Measurements from ENCODE around the gene WDR18.

WDR18 gene

DNA sequence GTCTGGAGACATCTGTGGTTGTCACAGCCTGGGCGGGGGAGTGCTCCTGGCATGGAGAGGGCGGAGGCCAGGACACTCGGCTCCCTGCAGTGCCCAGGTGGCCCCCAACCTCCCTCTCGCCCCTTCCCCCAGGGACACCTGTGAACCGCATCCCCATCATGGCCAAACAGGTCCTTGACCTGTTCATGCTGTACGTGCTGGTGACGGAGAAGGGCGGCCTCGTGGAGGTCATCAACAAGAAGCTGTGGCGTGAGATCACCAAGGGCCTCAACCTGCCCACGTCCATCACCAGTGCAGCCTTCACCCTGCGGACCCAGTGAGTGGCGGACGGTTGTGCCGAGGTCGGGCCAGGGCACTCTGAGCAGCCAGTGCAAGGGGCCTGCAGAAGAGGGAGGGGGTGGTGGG, 20.0 kb upstream of the WDR18 start:
- no peak for DNase-seq (ENCODE audit: low read depth, low spot score)

DNA sequence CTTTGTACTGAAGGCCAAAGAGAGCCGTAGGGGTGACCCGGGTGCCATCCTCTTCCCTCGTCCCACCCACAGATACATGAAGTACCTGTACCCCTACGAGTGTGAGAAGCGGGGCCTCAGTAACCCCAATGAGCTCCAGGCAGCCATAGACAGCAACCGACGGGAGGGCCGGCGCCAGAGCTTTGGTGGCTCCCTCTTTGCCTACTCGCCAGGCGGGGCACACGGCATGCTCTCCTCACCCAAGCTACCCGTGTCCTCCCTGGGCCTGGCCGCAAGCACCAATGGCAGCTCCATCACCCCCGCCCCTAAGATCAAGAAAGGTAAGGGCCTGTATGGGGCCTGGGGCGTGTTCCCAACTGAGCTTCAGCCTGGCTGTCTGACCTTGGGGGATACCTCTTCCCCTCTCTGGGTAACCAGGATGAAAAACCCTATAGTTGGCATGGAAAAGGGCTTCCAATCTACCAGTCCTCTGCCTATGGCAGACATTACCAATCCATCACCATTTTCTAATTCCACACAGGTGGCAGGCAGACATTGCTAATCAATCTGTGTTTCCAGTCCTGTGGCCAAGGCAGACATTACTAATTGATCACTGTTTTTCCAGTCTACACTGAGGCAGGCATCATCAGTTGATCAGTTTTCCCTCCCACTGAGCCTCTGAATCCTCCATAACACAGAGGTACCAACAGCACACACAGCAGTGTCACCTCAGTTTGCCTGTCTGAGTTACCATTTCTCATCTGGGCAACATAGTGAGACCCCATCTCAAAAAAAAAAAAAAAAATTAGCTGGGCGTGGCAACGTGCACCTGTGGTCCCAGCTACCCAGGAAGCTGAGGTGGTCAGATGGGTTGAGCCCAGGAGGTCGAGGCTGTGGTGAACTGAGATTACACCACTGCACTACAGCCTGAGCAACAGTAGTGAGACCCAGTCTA, 19.1 kb upstream of the WDR18 start:
- DNase-seq (ENCODE audit: low read depth, low spot score), result no peak

DNA sequence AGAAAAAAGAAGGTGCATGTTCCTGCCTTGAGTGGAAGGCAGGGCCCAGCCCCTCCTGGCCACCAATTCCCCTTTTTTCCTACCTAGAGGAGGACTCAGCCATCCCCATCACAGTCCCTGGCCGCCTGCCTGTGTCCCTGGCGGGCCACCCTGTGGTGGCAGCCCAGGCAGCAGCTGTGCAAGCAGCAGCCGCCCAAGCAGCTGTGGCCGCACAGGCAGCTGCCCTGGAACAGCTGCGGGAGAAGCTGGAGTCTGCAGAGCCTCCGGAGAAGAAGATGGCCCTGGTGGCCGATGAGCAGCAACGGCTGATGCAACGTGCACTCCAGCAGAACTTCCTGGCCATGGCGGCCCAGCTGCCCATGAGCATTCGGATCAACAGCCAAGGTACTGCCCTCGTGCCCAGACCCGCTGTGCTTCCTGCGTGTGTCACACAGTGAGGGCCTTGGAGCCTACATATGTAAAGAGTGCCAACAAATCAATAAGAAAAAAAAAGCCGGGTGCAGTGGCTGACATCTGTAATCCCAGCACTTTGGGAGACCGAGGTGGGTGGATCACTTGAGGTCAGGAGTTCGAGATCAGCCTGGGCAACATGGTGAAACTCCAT, 17.6 kb upstream of the WDR18 start:
- DNase-seq (ENCODE audit: low read depth, low spot score), result no peak

- DNase-seq (ENCODE audit: low read depth, low spot score), result no peak
Observed at GRCh38 chr19:970695-971094, 13.4 kb upstream of the WDR18 start.

GRCh38 chr19:971795-972194, 12.3 kb upstream of the WDR18 start:
- no peak for DNase-seq (ENCODE audit: low read depth, low spot score)

- DNase-seq (ENCODE audit: low read depth, low spot score), result no peak
Observed at GRCh38 chr19:972281-972680, 11.9 kb upstream of the WDR18 start.

DNA sequence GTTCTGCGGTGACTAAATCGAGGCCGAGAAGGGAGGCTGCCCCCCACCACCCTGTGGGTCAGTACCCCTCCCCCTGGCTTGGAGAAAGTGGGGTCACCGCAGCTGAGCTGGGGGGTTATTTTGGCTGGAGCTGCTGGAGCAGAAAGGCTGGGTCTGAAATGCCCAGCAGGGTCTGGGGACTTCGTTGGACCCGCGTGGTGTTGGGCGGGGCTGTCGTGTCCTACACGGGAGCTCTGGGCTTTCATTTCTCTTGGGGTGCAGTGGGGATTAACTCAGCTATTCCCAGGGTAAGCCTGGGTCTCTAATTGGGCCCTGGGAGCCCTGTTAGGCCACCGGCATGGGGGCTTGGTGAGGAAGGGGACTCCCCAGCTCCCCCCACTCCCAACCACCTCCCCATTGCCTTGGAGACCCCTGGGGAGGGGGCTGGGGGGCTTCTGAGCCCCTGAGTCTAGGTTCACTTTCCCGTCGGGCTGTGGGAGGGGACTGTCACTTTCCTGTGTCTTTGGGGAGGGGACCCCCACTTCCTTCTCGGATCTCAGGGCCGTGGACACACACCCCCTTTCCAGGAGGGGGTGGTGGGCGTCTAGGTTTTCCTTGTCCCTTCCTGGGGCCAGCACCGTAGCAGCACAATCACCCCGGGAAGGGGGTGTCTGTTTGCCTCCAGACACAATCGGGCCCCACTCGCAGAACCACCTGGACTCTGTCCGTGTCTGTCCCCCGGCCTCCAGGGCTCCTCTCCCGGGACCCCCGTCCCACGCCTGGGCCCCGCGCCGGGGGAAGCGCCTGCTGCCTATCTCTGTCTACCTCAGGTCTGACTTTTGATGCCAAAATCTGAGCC, 10.2 kb upstream of the WDR18 start:
- no peak for DNase-seq (ENCODE audit: low read depth, low spot score)

- no peak for DNase-seq (ENCODE audit: low read depth, low spot score)
Observed at GRCh38 chr19:974564-975257, 9.4 kb upstream of the WDR18 start.

GRCh38 chr19:976476-976875, 7.7 kb upstream of the WDR18 start:
- DNase-seq (ENCODE audit: low read depth, low spot score), result no peak

DNA sequence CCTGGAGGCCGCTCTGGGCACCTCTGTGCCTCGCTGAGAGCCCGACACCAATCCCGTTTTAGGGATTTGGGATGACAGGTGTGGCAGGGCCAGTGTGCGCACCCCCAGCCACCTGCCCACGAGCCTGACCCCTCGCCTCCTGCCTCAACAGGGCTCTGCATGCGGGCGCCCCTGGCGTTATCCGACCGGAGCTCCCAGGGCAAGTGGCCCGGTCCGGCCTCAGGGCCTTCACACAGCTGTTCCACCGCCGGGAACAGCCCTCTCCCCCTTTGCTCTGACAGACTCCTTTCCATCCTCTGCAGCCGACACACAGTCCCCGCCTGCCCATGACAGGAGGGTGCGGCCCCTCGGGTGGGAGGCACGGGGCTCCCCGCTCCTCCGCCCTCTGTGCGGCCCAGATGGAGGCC, 7.1 kb upstream of the WDR18 start:
- no peak for DNase-seq (ENCODE audit: low read depth, low spot score)

- DNase-seq (ENCODE audit: low read depth, low spot score), result no peak
Observed at GRCh38 chr19:979318-979741, 4.8 kb upstream of the WDR18 start.

- no peak for DNase-seq (ENCODE audit: low read depth, low spot score)
Observed at GRCh38 chr19:980133-980998, 3.8 kb upstream of the WDR18 start.

GRCh38 chr19:982567-983170, 1.5 kb upstream of the WDR18 start:
- DNase-seq (ENCODE audit: low read depth, low spot score), result no peak

GRCh38 chr19:986083-986482, 1.9 kb downstream of the WDR18 start:
- DNase-seq (ENCODE audit: low read depth, low spot score), result no peak

- no peak for DNase-seq (ENCODE audit: low read depth, low spot score)
Observed at GRCh38 chr19:988081-988480, 3.9 kb downstream of the WDR18 start.

- DNase-seq (ENCODE audit: low read depth, low spot score), result no peak
Observed at GRCh38 chr19:988510-988909, 4.4 kb downstream of the WDR18 start.

- DNase-seq (ENCODE audit: low read depth, low spot score), result no peak
Observed at GRCh38 chr19:989381-990081, 5.4 kb downstream of the WDR18 start.

GRCh38 chr19:990119-990571, 6.0 kb downstream of the WDR18 start:
- DNase-seq (ENCODE audit: low read depth, low spot score), result no peak

DNA sequence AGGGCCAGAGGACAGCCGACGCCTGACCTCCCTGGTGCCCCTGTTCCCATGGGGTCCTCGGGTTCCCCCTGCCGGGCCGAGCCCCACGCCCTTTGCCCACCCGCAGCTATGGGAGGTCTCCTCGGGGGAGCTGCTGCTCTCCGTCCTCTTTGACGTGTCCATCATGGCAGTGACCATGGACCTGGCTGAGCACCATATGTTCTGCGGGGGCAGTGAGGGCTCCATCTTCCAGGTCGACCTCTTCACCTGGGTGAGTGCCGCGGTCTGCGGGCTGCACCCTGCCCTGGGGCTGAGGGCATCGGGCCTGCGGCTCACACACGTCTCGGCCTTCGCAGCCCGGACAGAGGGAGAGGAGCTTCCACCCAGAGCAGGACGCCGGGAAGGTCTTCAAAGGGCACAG, 6.6 kb downstream of the WDR18 start:
- DNase-seq (ENCODE audit: low read depth, low spot score), result no peak

All from smooth muscle cell of the brain vasculature (primary cell).